22Rv1 (cell line): ENCODE results near the gene TMEM132D.

Experiments
- CTCF ChIP-seq: fragments of 450-650 bp; IDR thresholded peaks from 2 replicates; pipeline ENCODE4 v1.5.1; 2017; ENCODE audit warnings: mild to moderate bottlenecking
- ZFX ChIP-seq: fragments of 450-650 bp; IDR thresholded peaks from 2 replicates; pipeline ENCODE4 v1.6.1; 2017; ENCODE audit warnings: antibody characterized with exemption, borderline replicate concordance

- no peak for TF ChIP-seq CTCF
- no peak for TF ChIP-seq ZFX
Measured at GRCh38 chr12:129076441-129077320, 827.1 kb downstream of the TMEM132D start.
